B cell (primary cell): ENCODE measurements around the gene OAT.

ENCODE experiments used
- CTCF ChIP-seq: fragments of 200-600 bp; IDR thresholded peaks from one replicate; pipeline ENCODE4 v1.8.0; 2022; ENCODE audit warnings: antibody characterized with exemption, mild to moderate bottlenecking
- EZH2 ChIP-seq: IDR thresholded peaks from 2 replicates; pipeline ENCODE4 v1.6.1; 2012; ENCODE audit warnings: borderline replicate concordance, low read depth, mild to moderate bottlenecking, moderate library complexity, low read length; ENCODE audit not compliant: insufficient read depth, poor library complexity, severe bottlenecking

- TF ChIP-seq CTCF (no peak), EZH2 (no peak)
Measured at GRCh38 chr10:124383496-124383895, 35.2 kb downstream of the OAT start.
